Measurements from ENCODE around the gene BNIPL.

DNA sequence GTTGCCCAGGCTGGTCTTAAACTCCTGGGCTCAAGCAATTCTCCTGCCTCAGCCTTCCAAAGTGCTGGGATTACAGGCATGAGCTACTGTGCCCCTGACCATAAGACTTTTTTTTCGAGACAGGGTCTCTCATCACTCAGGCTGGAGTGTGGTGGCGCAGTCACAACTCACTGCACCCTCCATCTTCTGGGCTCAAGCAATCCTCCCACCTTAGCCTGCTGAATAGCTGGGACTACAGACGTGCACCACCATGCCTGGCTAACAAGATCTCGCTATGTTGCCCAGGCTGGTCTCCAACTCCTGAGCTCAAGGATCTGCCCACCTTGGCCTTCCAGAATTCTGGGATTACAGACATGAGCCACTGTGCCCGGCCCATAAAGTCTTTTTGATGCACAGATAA lies 13.1 kb downstream of the BNIPL start:
- TF ChIP-seq, protein P1, sequence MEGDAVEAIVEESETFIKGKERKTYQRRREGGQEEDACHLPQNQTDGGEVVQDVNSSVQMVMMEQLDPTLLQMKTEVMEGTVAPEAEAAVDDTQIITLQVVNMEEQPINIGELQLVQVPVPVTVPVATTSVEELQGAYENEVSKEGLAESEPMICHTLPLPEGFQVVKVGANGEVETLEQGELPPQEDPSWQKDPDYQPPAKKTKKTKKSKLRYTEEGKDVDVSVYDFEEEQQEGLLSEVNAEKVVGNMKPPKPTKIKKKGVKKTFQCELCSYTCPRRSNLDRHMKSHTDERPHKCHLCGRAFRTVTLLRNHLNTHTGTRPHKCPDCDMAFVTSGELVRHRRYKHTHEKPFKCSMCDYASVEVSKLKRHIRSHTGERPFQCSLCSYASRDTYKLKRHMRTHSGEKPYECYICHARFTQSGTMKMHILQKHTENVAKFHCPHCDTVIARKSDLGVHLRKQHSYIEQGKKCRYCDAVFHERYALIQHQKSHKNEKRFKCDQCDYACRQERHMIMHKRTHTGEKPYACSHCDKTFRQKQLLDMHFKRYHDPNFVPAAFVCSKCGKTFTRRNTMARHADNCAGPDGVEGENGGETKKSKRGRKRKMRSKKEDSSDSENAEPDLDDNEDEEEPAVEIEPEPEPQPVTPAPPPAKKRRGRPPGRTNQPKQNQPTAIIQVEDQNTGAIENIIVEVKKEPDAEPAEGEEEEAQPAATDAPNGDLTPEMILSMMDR (IDR thresholded peaks at IDR 0.05): no peak
- TF ChIP-seq POLR2A (IDR thresholded peaks at IDR 0.05): no peak
